OCI-LY7 (cell line): ENCODE data around the gene PREPL.

Experiments used
- CTCF ChIP-seq: fragments of 200-600 bp; sonication (generic); conservative IDR thresholded peaks from 2 replicates; pipeline ENCODE4 v1.5.1; 2014; ENCODE audit warnings: mild to moderate bottlenecking, antibody characterized with exemption, low read length, moderate library complexity, mixed read lengths
- EZH2phosphoT487 ChIP-seq: fragments of 200-600 bp; sonication (generic); IDR thresholded peaks from 2 replicates; pipeline ENCODE4 v1.6.1; 2018; ENCODE audit warnings: low read depth, borderline replicate concordance, mild to moderate bottlenecking, mixed run types, antibody characterized with exemption, low read length, moderate library complexity, mixed read lengths

- TF ChIP-seq CTCF (no peak), EZH2phosphoT487 (no peak)
Observed at GRCh38 chr2:44388877-44389276, 27.6 kb upstream of the PREPL start.
